Panc1 (cell line): Measurements from ENCODE around the gene GREB1.

Experiments
- CTCF ChIP-seq: fragments of 450-650 bp; IDR thresholded peaks from 2 replicates; pipeline ENCODE4 v1.5.1; 2017; ENCODE audit warnings: mild to moderate bottlenecking
- POLR2AphosphoS5 ChIP-seq: IDR thresholded peaks from 2 replicates; pipeline ENCODE4 v1.6.1; 2012; ENCODE audit warnings: mild to moderate bottlenecking, low read depth, low read length, moderate library complexity
- REST ChIP-seq, 2 experiments: IDR thresholded peaks; 2 replicates each; pipeline ENCODE4 v1.6.1; 2011 to 2012; ENCODE audit warnings: low read depth in 2 of 2, control low read depth in 1 of 2, low read length in 1 of 2, mild to moderate bottlenecking in 1 of 2, moderate library complexity in 1 of 2; ENCODE audit not compliant: insufficient read depth in 1 of 2

- TF ChIP-seq CTCF (no peak), REST (IDR thresholded peaks at IDR 0.05; ENCODE audit: insufficient read depth in 1 of 2, low read depth in 2 of 2, low read length in 1 of 2) (no peak), POLR2AphosphoS5 (no peak)
Observed at GRCh38 chr2:11562476-11562875, 28.6 kb downstream of the GREB1 start.
